AG08396 (cell line): ENCODE data around the gene SLC27A4.

ENCODE experiments used
- DNase-seq: peaks from one replicate; pipeline ENCODE4 v3.0.0; 2012; ENCODE audit warnings: low spot score, mixed read lengths

Gene SLC27A4

DNA sequence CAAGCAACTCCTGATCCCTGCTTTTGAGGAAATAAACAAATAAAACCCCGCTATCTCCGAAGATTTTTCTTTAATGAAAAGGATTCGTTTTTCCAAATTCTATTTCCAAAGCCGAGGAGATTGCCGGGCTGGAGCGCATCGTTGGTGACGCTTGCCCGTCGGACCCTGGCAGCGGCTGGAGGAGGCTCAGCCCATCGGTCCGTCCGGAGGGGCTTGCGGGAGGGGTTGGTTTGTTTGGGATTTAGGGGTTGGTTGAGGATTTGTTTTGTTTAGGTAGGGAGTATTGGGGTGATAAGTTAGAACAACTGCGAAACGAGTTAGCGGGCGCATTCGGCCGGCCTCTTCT is 51.6 kb downstream of the SLC27A4 start:
- no peak for DNase-seq

GRCh38 chr9:128392302-128393144 is 52.2 kb downstream of the SLC27A4 start:
- DNase-seq, result no peak

GRCh38 chr9:128393145-128393775 is 52.9 kb downstream of the SLC27A4 start:
- no peak for DNase-seq

DNA sequence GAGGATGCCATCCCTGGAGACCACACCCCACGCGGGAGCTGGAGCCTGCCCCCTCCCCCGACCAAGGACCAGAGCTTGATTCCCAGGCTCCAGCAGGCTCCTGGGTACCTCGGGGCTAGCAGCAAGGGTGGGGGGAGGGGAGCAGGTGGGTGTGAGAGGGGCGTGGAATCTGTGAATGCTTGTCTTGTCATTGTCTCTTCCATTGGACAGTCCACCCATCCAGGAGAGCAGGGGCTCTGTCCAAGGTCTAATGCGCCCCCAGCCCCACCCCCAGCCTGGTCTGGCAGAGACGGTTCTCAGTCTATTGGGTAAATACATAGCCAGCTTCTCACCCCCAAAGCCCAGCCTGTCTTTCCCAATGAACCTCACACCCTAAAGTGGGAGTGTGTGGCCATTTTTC is 53.6 kb downstream of the SLC27A4 start:
- no peak for DNase-seq

GRCh38 chr9:128394379-128395168 is 54.2 kb downstream of the SLC27A4 start:
- DNase-seq, result no peak

GRCh38 chr9:128396970-128397613 is 56.8 kb downstream of the SLC27A4 start:
- DNase-seq, result no peak

DNA sequence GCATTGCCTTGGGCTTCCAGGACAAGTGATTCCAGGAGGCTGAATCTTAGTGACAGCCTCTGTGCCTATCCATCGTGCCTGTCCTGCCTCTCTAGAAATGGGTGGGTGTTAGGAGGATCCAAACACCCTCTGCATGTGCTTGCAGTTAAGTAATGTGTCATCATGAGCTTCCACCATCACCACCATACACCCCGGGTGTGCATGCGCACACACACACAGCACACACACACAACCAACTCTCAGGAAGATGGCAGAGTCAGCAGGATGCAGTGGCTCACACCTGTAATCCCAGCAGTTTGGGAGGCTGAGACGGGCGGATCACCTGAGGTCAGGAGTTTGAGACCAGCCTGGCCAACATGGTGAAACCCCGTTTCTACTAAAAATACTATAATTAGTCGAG is 57.5 kb downstream of the SLC27A4 start:
- DNase-seq, result no peak

DNA sequence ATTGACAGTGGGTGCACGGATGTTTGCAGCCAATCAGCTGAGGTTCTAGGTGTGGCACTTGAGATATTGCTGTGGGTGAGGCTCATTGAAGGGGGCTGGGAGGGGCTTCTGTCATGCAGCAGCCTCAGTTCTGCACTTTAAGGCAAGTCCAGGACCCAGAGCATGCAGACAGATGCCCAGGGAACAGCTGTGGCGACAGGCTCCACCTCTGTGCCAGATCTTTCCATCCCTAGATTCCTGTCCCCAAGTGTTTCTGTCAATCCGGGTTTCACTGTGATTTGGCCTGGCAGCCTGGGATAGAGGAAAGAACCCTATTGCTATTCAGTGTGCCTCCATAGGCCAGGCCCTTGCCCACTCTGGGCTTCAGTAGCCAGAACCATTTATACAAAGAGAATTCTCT is 59.5 kb downstream of the SLC27A4 start:
- no peak for DNase-seq

- no peak for DNase-seq
These were observed 64.2 kb downstream of the SLC27A4 start for GRCh38 chr9:128404560-128404959.

- DNase-seq, result no peak
These were observed 64.9 kb downstream of the SLC27A4 start for GRCh38 chr9:128405077-128405779.

DNA sequence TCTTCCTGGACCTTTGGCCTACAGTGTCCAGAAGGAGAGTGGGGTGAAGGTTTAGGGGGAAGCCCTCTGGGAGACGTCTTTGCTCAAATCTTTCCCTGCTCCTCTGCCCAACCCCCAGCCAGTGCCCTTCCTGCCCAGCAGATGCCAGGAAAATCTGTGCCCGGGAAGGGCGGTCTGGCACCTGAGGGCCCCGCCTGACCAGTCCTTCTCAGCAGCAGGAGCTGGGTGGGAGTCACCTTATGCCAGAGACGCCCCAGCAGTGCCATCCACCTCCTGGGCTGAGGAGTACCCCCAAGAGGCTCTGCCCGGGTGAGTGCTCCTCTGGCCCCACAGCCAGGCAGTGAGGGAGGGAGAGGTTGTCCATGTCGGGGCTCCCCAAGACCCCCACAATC is 65.4 kb downstream of the SLC27A4 start:
- DNase-seq, result no peak

GRCh38 chr9:128406848-128407391 is 66.6 kb downstream of the SLC27A4 start:
- DNase-seq, result no peak

- DNase-seq, result no peak
These were observed 68.7 kb downstream of the SLC27A4 start for GRCh38 chr9:128408963-128409431.

- DNase-seq, result no peak
These were observed 69.1 kb downstream of the SLC27A4 start for GRCh38 chr9:128409450-128409849.

DNA sequence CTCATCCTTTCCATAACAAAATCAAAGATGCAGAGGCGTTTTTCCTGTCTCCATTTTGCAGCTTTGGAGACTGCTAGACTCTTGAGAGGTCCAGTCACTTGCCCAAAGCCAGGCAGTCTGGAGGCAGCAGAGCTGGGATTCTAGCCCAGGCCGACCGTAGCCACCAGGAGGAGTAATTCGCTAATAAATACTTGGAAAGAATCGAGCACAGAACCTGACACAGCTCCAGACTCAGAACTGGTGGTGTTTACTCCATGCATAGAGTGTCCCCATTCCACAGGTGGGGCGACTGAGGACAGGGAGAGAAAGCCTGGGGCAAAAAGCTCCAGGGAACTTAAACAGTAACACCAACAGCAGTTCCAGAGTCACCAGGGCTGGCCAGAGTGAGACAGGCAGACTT is 69.7 kb downstream of the SLC27A4 start:
- peak; percentile 62 for DNase-seq
